GM18861 (cell line): ENCODE results near the gene TIMM8A.

Source experiments
- ATAC-seq: cut with Tn5 transposase; IDR thresholded peaks from one replicate; pipeline ENCODE4 v1.9.1; 2021; ENCODE audit not compliant: unreplicated experiment

TIMM8A gene

GRCh38 chrX:101348452-101349192 lies at the start of gene TIMM8A:
Gene TIMM8A (minus strand): TSS chrX:101348742. CDS start chrX:101348664, 78 bp downstream.
- ATAC-seq: peak; percentile 93

GRCh38 chrX:101397779-101398178 lies 49.2 kb upstream of the TIMM8A start:
- ATAC-seq: no peak

GRCh38 chrX:101395789-101396188 lies 47.2 kb upstream of the TIMM8A start:
- ATAC-seq: no peak

GRCh38 chrX:101394372-101394771 lies 45.8 kb upstream of the TIMM8A start:
- ATAC-seq: no peak

- ATAC-seq: no peak
Measured at GRCh38 chrX:101393530-101394305, 45.2 kb upstream of the TIMM8A start.

- no peak for ATAC-seq
Measured at GRCh38 chrX:101391831-101392230, 43.3 kb upstream of the TIMM8A start.

- ATAC-seq: peak; percentile 78
Measured at GRCh38 chrX:101390664-101391525, 42.4 kb upstream of the TIMM8A start, which contains the start of gene RPL36A. Gene RPL36A (plus strand): TSS chrX:101391011. CDS start chrX:101391044, 33 bp downstream.

GRCh38 chrX:101388604-101389003 lies 40.1 kb upstream of the TIMM8A start:
- ATAC-seq: no peak

GRCh38 chrX:101386542-101386885 lies 38.0 kb upstream of the TIMM8A start:
- no peak for ATAC-seq

GRCh38 chrX:101385795-101386541 lies 37.4 kb upstream of the TIMM8A start, which contains the start of gene BTK:
Gene BTK (minus strand): TSS chrX:101386191. CDS start chrX:101375284, 10,907 bp downstream.
- peak; percentile 61 for ATAC-seq

- ATAC-seq: no peak
Measured at GRCh38 chrX:101385026-101385684, 36.6 kb upstream of the TIMM8A start.

GRCh38 chrX:101383679-101384205 lies 35.2 kb upstream of the TIMM8A start:
- ATAC-seq: peak; percentile 72

GRCh38 chrX:101377547-101377946 lies 29.0 kb upstream of the TIMM8A start:
- ATAC-seq: no peak

- peak; percentile 74 for ATAC-seq
Measured at GRCh38 chrX:101370888-101371504, 22.5 kb upstream of the TIMM8A start.

- ATAC-seq: no peak
Measured at GRCh38 chrX:101369687-101370086, 21.1 kb upstream of the TIMM8A start.

- ATAC-seq: peak; percentile 54
Measured at GRCh38 chrX:101368800-101369199, 20.3 kb upstream of the TIMM8A start.

- ATAC-seq: no peak
Measured at GRCh38 chrX:101365301-101365795, 16.8 kb upstream of the TIMM8A start.

GRCh38 chrX:101362757-101363156 lies 14.2 kb upstream of the TIMM8A start:
- no peak for ATAC-seq

GRCh38 chrX:101362116-101362515 lies 13.6 kb upstream of the TIMM8A start:
- no peak for ATAC-seq
